MM.1S (cell line): ENCODE measurements around the gene IL26.

Source experiments
- CTCF ChIP-seq: fragments of 300-600 bp; sonication (generic); IDR thresholded peaks from 2 replicates; pipeline ENCODE4 v1.5.1; 2016; ENCODE audit warnings: antibody characterized with exemption, low read length, mixed read lengths
- EZH2 ChIP-seq: fragments of 300-600 bp; sonication (generic); optimal IDR thresholded peaks from 2 replicates; pipeline ENCODE3; 2017; ENCODE audit warnings: low read depth, mild to moderate bottlenecking, antibody characterized with exemption, low read length, mixed read lengths
- EZH2phosphoT487 ChIP-seq: fragments of 300-600 bp; sonication (generic); IDR thresholded peaks from 2 replicates; pipeline ENCODE4 v1.6.1; 2018; ENCODE audit warnings: antibody characterized with exemption, low read length

GRCh38 chr12:68231691-68232090, 6.1 kb upstream of the IL26 start:
- TF ChIP-seq CTCF: no peak
- no peak for TF ChIP-seq EZH2phosphoT487
- TF ChIP-seq EZH2: no peak
